Activated naive CD4-positive, alpha-beta T cell treated with Interleukin-2 at 50 U/mL for 16 hours (primary cell): ENCODE data around the gene C20orf204.

ENCODE experiments used
- DNase-seq: peaks from one replicate; pipeline ENCODE4 v3.0.0-alpha.2; 2020

The C20orf204 gene

DNA sequence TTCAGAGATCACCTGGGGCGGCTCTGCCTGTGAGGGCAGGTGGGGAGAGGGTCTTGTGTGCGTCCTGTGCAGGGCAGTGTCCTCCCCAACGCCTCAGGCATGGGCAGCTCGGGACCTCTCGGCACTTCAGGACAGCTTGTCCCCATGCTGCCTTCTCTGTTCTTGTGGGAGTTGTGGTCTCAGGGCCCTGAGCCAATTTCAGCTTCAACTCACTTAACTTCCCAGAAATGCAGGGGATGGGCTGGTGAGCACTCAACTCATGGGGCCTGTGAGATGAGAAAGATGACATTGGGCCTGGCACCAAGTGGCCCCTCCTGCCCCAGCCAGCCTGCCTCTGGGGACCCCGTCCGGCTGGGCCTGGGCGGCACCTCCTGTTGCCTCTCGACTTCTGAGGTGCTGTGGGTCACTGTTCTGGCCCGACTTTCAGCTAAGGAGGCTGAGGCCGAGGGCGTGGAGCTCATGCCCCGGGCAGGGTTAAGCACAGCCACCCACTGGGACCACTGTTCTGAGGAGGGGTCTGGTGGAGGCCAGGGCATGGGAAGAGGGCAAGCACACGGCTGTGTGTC lies 36.6 kb downstream of the C20orf204 start:
- no peak for DNase-seq

DNA sequence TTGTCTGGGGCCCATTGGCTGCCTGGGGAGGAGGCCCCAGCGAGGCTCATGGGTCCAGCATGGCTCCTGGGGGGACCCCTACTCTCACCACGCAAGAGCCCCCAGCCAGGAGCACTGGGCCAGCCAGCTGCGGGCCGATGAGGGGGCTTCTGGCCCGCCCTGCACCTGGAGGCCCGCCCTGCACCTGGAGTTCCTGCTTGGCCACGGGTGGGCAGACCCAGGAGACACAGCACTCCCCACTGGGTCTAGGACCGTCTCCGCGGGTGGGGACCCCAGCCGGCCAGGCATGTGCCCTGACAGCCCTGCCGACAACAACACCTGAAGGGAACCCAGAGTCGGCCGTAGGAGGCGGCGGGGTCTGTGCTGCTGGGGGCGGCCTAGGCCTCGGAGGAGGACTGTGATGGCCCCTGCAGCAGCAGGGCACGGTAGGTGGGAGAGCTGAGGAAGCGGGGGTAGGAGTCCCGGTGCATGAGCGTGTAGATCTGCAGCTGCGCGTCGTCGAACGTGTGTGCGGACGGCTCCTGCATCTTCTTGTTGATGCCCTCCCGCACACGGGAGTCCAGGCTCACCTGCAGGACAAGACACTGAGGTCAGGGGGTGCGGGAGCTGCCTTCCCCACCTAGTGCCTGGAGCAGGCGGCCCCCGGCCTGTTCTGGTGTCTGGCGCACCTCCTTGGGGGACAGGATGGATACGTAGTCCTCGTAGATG lies 37.6 kb downstream of the C20orf204 start:
- no peak for DNase-seq

DNA sequence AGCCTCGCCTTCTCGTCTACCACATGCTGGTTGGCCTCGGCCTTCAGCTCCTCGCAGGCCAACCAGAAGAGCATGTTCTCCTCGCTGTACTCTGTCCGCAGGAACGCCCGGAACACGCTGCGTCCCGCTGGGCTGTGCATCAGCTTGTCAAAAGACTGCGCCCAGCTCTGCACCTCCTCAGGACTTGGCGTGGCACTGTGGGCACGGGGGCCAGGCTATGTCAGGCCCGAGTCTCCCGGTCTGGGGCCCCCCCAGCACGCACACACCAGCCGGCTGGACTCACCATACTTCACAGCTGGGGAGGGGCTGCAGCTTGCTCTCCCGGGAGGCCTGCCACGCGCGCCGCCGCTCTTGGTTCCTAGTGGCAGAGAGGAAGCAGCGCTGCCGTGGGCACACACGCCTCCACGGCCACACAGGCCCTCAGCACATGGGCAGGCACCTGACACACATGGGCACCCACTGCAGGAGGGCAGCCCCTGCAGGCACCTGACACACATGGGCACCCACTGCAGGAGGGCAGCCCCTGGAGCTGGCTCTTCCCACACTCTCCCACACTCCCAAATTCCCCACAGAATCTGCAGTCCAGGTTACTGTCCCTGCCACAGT lies 38.3 kb downstream of the C20orf204 start:
- DNase-seq = no peak

DNA sequence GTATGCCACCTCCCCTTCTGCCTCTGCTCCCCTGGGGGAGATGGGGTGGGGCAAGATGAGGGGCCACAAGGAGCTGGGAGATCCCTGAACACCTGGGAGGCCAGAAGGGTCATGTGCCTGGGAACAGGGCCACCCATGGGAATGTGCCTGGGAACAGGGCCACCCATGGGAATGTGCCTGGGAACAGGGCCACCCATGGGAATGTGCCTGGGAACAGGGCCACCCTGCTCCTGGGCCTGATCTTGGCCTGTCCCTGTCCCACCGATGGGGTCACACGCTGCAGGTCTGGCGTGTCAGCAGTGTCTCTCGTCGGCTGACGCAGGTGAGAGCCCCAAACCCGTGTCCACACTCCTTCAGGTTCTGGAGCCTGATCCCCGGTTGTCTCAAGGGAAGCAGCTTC lies 39.0 kb downstream of the C20orf204 start:
- DNase-seq = no peak

DNA sequence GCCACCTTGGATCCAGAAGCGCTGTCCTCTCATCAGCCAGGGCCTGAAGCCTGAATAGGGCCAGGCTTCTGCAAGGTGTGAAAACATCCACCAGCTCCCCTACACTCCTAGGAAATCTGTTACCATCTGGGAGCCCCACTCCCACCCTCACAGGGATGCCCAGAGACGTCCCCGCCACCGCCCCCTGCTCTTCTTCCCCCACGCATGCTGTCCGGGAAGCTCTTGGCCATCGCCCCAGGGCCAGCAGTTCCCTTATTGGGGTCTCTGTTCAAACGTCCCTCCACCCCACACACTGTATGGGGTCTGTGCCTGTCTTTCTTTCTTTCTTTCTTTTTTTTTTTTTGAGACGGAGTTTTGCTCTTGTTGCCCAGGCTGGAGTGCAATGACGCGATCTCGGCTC lies 39.6 kb downstream of the C20orf204 start:
- DNase-seq = no peak

DNA sequence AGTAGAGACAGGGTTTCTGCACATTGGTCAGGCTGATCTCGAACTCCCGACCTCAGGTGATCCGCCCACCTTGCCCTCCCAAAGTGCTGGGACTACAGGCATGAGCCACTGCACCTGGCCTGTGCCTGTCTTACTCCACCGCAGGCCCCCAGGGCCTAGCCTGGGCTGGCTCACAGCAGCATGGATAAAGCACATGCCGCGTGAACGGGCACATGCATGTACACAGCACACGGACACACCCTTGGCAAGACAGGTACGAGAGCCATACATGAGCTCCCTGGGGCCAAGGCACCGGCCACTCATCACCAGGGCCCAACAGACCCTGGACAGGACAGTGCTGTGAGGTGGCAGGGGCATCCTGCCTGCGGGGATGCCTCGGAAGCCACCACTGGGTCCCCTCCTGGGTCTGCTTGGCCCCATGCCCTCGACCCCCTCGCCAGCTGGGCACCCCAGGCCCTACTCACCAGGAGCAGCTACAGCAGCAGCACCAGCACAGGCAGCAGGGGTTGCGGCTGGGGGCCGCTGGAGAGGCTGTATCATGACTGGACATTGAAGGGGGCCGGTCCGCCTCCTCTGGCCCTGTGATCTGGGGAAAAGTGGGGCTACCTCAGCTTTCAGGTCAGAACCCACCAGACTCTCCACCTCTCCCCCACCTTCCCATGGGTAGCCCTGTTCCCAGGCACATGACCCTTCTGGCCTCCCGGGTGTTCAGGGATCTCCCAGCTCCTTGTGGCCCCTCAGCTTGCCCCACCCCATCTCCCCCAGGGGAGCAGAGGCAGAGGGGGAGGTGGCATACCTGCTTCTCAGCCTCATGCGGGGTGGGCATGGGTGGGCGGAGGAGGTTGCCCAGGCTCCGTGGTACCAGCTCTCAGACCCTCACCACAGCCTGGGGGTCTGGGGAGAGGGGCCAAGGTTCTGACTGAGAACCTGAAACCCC lies 40.3 kb downstream of the C20orf204 start:
- no peak for DNase-seq

DNA sequence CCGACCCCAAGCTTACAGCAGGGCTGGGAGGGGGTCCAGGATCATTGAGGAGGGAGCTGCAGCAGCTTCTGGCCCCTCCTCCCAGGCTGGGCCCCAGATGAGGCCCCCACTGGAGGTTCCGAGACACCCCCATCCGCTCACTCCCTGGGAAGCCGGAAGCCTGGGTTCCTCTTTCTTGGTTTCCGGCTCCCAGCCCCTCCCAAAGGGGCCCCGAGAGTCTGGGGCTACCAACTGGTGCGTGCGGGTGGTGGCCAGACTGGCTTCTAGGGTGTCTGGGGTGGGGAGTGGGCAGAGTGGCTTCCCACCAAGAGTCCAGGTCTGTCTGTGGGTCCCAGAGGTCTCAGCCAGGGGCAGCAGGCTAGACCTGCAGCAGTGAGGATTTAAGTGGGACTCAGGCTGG lies 41.1 kb downstream of the C20orf204 start:
- peak; percentile 32 for DNase-seq

DNA sequence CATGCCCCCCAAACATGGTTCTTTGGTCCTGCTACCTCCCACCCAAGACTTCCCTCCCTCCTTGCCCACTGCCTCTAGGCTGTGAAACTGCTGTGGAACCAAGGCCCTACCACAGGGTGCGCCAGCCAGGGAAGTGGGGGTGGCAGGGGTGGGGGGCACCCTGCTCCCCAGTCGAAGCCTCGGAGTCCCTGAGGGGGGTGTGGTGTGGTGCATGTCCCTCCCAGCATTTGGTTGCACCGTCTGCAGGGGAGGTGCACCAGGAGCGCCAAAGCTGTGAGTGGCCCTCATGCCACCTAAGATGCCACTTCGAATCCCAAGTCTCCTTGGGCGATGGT lies 41.5 kb downstream of the C20orf204 start:
- no peak for DNase-seq

DNA sequence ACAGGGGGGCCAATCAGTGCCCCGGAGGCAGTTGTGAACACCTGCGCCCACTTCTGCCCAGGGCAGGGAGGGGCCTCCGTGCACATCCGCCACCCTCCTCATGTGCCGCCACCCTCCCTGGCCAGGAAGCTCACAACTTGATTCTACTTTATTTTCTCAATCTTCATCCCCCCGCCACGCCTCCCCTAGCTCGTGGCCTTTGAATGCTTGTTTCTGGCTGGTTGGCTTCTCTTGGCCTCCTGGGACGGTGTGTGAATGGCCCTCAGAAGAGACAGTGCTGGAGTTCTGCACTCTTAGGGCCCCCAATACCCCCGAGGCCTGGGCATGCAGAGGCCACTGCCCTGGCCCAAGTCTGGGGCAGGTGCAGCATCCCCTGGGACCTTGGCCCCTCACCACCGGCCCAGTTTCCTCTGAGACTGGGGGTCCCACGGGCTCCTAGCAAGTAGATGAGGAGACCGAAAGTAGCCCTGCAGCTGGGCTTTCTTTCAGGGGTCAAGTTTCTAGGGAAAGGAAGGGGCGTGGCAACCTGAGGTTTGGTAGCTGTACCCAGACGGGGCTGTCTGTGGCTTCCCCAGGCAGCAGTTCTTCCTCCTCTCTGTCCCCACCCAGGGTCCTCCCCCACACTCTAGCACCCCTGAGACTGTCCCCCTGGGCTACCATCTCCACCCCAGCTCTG lies 42.0 kb downstream of the C20orf204 start:
- peak; percentile 56 for DNase-seq

DNA sequence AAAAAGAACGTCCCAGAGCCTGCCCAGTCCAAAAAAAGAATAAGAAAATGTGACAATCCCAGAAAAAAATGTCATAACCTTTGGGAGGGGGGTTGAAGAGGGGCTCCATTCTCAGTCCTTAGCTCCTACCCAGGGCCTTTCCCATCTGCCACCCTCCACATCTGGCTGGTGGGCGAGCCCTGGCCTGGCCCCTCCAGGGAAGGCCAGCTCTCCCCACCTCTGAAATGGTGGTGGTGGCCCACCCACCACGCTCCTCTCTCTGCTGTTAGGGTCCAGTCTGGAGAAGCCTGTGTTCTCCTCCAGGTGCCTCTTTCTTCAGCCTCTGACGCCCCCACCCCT lies 42.9 kb downstream of the C20orf204 start:
- no peak for DNase-seq

DNA sequence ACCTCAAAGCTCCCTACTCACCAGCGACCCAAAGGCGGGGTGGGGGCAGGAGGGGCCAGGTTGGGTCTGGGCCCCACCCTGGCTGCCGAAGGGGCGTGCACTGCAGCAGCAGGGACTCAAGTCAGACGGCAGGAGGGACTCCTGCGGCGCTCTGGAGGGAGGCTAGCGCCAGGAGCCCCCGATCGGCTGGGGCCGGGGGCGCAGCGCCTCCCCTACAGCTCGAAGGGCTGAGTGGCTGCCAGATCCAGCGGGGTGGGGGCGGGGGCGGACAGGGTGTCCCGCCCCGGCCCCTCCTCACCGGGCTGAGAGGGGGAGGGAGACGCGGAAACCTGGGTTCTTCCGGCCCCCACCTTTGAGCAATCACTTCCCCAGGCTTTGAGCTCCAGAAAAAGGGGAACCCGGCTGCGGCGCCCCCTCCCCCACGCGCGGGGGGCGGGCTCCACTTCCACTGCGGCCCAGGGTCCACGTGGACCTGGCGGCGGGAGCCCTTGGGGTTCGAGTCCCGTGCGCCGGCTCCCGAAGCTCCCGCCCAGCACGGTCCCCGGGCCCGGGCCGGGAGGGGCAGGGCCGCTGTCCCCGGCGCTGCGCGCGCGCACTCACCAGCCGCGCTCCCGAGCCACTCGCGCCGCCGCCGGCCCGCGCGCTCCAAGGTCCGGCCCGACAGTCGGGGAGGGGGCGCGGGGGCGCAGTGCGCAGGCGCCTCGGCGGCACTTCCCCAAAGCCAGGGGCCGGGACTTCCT lies 43.5 kb downstream of the C20orf204 start, which contains the start of gene RGS19:
RGS19 (minus strand) TSS at position 246 of the 740 bp plus-strand sequence. CDS start 2,632 bp downstream, outside the sequence.
- DNase-seq = peak; percentile 66

DNA sequence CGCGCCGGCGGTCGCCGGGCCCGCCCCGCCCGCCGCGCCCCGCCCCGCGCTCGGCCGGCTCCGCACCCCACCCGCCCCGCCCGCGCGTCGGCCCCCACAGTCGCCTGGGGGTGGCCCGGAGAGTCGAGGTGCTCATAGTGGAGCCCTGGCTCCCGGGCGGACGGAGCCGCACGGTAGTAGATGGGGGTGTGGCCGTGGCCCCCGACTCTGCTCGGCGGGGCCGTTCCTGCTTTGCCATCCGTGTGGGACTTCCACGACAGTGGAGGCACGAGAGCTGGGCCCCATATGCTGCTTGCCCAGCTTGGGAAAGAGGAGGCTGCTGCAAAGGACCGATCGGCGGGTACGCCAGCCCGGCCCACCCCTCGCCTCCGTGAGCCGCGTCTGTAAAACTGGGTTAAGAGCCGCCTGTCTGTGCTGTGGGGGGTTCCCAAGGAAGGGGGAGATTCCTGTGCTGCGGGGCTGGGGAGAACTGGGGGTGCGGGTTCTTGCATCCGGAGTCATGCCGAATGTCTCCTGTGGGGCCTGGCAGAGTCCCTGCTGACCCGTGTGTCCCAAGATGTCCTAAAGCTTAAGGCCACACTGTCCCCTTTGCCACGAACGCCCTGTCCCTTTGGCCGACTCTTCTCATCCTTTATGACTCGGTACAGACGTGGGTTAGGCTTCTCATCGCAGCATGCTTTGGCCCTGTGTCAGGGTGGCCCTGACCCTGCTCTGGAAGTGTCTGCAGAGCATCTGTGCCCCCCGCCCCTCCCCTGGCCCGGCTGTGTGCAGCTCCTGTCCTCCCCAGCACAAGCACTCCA lies 44.2 kb downstream of the C20orf204 start, which contains the start of gene OPRL1:
OPRL1 (plus strand) TSS at position 70 of the 800 bp plus-strand sequence. CDS start 12,639 bp downstream, outside the sequence.
- peak; percentile 44 for DNase-seq

DNA sequence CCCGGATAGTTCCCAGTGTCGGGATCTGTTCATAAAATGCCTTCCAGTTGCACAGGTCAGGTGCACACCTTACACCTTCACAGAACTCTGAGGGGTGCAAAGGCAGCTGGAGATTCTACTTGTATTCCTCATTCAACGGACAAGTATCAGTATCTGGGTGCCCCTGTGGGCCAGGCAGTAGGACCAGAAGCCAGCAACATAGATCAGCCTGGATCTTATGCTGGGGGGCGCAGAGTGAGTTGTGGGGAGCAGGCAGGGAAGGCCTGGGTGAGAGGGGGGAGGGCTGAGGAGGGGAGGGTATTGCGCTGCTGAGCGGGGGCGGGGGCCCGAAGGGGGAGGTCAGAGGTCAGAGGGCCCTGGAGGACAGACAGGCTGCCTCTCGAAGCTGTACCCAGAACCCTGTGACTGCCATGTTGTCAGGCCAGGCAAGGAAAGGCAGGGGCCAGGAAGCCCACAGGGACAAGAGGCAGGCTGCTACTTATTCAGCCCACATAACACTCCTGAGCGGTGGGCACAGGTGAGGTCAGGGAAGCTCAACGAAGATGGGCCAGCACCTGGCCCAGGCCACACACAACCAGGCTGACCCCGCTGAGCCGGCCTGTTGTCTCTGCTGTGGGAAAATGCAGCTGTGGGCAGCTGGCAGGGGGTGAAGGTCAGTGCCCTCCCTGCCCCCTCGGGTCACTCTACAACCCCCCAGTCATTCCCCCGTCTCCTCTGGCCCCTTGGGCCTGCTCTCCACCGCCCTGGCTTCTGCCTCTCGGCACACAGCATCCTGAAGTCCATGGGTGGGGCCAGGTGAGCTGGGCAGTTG lies 45.0 kb downstream of the C20orf204 start:
- no peak for DNase-seq

DNA sequence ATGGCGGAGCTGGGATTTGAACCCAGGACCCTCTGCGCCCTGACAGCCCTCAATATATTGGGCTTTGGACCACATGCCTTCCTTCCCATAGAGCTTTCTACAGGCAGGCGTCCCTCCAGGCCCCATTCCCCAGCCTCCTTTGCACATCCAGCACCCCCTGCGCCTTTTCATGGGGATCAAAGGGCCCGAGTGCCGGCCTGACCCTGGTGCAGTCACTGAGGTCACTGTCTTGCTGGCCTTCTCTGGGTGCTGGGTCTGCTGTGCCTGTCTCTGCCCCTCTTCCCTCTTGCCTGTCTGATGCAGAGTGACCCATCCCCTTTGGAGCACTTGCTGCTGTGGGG lies 45.6 kb downstream of the C20orf204 start:
- DNase-seq = no peak

DNA sequence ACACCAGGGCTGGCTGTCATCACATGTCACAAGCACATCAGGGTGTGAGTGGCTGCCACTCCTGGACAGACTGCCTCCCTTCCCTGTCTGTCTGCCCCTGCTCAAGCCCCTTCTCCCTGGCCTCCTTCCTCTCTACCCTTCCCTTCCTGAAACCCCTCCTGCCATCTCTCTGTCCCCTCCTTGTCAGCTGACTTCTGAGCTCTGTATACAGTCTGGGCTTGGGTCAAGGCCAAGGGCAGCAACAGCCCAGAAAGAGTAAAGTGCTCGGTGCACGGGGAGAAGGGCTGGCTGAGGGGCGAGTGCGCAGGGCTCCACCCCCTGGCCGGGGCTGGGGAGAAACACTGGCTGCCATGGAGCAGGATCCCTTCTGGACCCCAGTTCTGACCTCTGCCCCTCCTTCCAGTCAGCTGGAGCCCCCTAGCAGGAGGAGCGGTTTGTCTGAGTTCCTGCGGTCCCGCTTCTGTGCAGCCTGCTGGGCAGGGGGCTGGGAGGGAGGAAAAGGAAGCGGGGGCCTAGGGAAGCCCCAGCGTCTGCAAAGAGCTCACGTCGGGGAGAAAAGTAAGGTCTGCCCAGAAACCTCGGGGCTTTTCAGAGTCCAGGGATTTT lies 46.2 kb downstream of the C20orf204 start:
- no peak for DNase-seq

DNA sequence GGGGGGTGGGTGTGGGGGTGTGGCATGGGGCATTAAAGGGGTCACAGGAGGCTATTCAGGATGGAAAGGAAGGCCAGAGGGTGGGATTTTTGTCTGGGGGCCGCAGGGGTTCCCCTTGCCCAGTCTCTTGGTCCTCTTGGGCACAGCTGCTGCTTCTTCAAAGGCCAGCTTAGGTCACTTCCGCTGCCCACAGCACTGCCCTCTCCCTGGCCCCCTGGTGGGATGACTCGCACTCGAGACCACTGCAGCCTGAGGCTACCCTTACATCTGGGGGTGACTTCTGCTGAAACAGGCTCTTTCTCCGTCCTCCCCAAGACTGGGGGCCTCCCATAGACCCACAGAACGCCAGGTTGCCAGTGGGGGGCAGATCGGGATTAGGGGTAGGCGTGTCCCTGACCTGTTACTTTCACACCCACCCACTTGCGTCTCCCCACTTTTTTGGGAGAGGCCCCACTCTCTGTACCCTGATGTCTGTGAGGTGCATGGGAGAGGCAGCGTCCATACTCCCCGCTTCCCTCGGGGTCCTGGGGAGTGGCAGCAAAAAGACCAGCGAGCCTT lies 46.9 kb downstream of the C20orf204 start:
- no peak for DNase-seq

DNA sequence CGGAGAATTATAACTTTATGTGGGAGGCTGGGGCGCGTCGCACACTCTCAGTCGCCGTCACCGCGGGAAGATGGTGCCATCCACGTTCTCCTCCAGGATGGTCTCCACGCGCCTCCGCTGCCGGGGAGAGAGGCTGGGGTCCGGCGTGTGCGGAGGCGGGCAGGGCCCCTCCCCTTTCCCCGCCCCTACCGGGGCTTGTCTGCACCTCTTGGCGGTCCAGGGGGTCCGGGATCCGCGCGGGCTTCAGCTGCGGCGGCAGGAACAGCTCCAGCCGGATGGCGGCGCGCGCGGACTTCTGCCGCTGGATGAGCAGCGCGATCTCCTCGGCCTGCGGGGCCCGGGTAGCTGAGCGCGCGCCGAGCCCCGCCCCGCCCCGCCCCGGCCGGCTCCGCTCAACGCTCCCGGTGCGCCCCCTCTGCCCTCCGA lies 47.4 kb downstream of the C20orf204 start:
- peak; percentile 75 for DNase-seq

DNA sequence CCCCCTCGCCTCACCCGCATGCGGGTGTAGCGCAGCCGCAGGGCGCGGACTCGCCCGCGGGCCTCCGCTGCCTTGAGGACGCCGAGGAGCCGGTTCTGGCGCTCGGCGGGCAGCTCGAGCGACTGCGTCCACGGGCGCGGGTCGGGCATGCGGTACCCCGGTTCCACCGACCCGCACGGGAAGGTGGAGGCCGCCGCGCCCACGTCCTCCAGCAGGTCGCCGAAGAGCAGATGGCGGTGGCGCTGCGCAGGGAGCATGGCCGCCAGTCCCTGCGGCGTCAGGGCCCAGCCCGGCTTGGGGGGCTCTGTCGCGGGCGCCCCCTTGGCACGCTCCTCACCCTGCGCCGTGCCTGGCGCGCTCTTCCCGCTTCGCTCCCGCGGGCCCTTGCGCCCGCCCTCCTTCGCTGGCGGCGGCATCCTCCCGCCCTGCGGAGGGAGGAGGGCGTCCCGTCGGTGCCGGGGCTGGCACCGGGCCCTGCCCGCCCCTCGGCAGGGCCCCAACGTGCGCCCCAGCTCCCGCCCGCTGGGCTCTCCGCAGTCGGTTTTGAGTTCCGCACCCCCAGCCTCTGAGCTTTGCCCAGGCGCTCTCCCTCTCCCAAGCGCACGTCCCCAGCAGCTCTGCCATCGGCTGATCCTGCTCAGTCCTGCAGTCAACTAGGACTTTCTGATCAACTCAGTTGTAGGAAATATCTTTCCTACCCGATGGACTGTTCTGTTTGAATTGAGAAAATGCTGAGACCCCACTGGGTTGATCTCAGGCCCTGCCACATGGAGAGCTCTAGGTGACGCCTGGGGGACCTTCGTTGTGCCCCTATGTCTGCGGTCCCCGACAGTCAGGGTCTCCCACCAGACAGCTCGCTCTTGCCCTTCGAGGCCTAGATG lies 48.1 kb downstream of the C20orf204 start, which contains the start of gene LKAAEAR1:
LKAAEAR1 (minus strand) TSS at position 595 of the 881 bp plus-strand sequence; CDS start at position 416, 179 bp downstream.
- DNase-seq = no peak
